Anterior cingulate cortex (tissue), 58 donors: ENCODE data around the gene ZDHHC9.
A peak's percentile ranks its signal among the peaks of the same experiment; 100 is the strongest.

ENCODE experiments used
- DNase-seq, 58 donors: peaks; one replicate each; lab custom pipeline; 2025; lab: John Stamatoyannopoulos, UW

The ZDHHC9 gene

DNA sequence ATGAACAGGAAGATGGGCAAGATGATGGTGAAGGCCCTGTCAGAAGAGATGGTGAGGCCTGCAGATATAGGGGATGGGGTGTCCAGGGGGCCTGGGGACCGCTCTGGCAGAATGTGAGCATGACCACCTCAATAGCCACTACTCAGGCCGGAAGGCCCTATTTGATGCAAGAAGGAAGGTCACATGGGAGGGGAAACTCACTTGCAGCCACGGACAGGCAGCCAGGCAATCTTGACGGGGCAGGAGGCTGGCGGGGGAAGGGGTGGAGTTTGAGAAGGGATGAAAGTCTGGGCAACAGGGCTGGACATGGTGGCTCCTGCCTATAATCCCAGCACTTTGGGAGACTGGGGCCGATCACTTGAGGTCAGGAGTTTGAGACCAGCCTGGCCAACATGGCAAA lies 55.2 kb downstream of the ZDHHC9 start:
- no peak for DNase-seq

DNA sequence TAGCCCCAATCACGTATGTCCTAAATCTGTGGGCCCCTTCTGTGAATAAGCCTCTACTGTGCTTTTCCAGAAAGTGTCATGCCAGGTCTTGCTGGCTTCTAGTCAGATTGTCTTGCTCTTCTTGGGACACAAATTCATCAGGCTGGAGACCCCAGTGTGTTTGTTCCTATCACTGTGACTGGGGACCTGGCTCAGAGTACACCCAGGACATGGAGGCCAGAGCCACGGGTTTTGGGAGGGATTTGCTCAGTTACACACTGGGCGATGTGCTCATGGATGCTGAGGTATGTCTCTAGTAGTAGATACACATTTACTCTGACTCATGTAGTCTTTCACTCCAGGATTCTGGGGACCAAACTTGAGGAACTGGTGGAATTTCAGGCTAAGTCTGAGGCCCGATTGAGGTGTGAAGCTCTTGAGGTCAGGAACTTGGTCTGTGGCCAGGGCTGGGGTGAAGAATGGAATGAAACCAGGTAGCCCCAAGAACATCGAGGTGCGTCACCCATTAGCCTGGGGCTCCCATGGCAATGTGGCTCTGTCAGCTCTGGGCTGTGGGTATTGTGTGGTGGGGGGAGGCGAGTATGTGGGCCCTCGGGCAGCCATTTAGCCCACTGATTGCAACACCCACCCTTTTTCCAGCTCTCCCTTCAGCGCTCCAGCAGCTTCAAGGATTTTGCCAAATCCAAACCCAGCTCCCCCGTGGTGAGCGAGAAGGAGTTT lies 56.2 kb downstream of the ZDHHC9 start:
- no peak for DNase-seq

DNA sequence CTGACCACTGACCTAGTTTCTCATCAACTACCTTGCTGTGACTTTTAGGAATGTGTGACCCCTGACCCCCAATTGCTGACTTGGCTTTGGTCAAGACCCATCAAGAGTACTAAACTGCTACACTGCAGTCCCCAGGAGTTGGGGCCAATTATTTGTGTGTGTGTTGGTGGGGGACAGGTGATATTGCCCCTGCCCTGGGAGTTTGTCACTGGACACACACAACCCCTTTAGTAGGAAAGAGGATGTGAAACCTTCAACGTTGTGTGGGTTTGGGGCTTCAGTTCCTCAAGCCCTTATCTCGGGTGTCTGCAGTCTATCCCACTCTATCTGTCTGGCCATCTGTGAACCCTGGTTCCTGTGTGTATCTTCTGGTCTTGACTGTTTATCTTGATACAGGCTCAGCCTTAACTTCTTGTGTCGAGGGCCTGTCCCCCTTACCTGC lies 57.5 kb downstream of the ZDHHC9 start:
- DNase-seq, result no peak

DNA sequence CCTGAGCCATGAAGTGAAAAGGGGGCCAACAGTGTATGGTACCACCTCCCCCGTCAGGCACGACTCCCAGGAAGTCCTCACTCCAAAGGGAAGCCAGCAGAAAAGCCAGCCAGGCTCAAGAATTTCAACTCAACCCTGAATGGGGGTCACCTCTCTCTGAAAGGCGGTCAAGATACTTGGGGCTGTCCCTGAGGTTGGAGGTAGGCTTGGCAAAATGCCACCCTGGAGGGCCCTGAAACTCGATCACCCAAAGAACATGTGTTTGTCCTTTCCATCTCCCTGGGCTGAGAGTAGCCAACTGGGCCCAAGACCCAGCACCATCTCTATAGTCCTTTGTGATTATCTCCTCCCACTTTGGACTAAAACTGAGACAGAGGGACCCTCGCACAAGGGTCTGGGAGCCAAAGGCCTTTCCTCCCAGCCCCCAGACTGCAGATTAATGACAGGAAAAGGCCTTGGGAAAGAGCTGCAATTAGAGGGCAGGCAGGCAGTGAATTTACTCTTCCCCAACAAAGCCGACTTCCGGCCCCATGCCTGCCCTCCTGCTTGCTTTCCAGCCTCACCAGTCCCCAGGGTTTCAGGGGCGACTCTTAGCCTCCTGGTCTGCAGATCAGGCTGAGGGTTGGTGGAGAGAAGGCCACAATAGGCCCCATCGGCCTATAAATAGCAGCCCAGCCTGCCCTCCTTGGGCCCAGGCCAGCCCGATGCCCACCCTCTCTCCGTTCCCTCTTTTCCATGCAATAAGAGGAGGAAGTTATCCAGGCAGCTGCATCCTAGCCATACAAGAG lies 58.3 kb downstream of the ZDHHC9 start:
- DNase-seq, result no peak

DNA sequence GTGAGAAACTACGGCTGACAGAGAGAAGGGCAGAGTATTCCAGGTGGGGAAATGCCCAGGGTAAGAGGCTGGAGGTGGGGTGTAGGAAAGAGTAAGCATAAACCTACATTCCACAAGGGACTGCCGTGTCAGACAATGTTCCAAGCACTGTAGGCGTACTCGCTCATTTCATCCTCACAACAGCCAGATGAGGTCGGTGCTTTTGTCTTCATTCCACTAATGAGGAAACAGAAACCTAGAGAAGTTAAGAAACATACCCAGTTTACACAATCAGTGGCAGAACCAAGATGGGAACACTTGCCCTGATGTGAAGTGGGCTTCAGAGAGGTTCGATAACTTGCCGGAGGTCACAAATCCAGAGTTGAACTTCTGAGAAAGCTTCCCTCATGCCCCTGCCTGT lies 59.3 kb downstream of the ZDHHC9 start:
- DNase-seq, result no peak

DNA sequence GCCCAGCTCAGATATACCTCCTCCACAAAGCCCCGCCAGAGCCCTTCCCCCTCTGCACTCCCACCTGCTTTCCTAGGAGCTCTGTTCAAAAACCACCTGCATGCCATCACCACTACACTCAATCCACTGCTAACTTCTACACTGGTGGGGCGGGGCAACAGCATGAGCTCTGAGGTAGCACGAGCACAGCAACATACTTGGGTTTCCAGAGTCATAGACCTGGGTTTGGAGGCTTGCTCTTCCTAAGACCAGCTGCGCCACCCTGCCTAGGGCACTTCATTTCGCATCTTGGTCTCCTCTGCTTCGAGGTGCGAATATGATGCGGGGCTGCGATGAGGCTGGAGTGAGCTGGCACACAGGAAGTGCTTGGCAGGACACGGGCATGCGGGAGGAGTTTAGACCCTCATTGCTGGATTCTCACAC lies 60.4 kb downstream of the ZDHHC9 start:
- DNase-seq, result no peak

DNA sequence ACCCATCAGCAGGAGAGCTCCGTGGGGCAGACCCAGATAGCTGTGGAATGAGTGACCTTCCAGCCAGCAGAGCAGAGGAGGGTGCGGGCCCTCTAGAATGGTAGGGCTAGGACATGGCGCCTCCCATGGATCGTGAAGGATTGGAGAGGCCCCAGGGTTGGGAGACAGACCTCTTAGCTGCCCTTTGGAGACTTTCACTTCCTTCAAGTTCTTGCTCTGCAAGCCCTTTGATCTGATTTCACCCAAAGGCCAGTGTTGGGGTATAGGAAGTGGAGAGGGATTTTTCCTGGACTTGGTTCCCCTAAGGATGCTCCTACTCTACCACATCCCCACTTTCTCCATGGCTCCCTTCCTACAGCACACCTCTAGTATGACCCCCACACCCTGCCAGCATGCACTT lies 61.0 kb downstream of the ZDHHC9 start:
- DNase-seq, result no peak

DNA sequence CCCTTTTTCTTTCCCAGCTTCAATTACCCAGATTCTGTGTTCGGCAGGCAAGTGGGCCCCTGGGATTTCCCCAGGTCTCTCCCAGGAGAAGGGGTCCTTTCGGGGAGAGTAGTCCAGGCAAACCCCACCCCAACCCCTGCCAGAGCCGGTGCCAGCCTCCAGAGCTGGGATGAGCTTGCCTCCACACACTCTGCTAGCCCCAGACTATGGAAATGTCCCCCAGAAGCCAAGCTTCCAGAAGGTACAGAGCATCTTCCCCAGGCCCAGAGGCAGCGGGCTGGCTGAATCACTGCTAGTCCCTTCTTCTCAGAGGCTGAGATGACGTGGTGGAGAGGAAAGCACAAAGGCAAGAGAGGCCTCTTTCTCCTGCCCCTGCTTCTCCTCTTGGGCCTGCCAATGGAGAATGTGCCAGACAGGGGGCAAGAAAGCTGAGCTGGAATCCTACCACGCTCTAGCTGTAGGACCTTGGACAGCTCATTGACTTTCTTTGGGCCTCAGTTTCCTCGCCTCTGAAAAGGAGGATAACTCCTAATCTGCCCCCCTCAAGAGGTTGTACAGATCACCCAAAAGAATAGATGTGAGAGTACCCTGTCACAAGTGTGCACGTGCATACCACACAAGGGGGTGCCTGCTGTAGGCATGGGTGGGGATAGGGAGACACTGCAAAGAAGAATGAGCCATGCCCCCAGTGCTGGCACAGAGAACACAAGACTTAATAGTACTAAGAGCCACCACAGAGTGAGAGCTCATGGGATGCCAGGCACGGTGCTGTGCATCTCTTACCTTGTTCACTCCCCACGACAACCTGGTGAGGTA lies 61.8 kb downstream of the ZDHHC9 start:
- DNase-seq, result no peak

DNA sequence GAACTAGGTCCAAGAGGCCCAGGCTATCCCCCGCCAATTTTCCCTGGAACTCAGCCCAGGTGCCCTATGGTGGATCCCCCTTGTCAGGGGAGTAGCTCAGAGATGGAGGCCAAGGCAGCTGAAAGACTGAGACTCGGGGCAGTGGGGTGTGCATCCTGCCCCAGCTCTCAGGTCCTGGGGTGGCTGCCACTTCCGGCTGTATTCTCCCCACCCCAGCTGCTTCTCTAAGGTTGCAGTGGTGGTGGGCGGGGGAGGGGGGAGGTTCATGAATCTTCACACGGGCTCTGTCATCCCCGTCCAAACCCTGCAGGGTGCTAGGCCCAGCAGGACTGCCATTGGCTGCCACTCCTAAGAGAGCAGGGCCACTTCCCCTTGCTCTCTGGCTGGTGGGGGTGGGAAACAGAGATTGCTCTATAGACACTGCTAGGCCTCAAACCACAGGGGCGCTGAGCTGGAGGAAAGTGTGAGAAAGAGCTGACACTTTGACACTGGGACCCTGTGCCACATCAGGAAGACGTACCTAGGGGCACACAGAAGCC lies 62.5 kb downstream of the ZDHHC9 start:
- DNase-seq, result peak in 5 of 58 donors; percentile 1 to 18 (median 6)

DNA sequence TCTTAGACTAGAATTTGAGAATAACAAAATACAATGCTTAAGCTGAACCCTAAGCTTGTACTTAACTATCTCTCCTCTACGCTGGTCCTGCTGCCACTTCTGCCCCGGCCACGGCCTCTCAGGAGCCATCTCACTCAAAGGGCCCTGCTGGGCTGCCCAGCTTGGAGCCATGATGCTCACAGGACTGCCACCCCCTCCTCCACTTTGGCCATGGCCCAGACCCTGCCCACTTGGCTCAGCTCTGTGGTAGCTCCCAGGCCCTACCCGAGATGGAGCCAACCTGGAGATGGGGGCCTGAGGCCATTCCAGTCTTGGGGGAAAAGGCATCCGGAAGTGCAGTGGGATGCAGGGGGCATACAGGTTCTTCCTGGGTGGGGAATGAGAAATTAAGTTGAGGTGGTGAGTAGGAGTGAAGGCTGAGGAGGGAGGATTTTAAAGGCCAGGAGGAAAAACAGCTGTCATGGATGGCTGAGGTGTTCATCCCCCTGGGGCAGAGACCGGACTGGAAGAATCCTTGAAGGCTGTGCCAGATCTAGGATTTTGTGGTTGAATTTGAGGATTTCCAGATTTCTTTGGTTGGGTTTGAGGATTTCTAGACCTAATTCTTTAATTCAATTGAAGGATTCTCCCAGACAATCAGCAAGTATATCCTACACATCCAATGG lies 63.1 kb downstream of the ZDHHC9 start:
- DNase-seq, result peak in 1 of 58 donors; percentile 1

DNA sequence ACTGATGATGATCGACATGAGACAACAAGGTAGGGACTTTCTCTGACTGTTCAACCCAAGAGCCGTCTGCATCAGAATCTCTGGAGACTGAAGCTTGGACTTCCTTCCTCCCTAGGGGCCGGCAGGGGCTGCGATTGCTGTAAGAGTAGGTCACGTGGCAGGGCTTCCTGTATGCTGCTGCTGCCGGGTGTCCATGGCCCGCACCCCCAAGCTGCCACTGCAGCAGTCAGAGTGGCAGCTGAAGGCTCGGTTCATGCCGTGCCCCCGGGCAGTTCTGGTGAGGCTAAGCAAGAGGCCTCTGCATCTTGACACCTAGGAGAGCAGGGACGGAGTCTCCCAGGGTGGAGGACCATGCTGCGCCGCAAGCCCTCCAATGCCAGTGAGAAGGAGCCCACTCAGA lies 63.9 kb downstream of the ZDHHC9 start, which contains the start of gene SASH3:
TSS of gene SASH3 (plus strand) at position 203 of the 400 bp plus-strand sequence. CDS start at position 352, 149 bp downstream.
- peak in 13 of 58 donors; percentile 1 to 16 (median 6) for DNase-seq

DNA sequence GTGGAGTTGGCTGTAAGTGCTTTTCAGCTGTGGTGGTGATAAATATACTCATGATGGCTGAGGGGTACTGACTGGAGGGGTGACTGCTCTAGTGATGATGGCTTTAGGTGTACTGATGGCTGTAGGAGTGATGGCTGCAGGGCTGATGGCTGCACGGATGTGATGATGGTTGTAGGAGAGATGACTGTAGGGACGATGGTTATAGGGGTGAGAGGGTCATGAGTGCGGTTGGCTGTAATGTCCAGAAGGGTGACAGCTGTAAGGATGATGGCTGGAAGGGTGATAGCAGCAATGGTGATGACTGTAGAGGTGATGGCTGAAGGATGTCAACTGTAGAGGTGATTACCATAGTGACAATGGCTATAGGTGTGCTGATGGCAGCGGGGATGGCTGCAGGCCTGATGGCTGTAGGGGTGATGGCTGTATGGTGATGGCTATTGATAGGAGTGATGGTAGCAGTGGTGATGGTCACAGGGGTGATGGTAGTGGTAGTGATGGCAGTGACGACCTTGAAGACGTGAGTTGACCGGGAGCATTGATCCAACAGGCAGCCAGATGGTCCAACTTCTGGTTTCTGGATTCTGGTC lies 64.5 kb downstream of the ZDHHC9 start:
- no peak for DNase-seq

DNA sequence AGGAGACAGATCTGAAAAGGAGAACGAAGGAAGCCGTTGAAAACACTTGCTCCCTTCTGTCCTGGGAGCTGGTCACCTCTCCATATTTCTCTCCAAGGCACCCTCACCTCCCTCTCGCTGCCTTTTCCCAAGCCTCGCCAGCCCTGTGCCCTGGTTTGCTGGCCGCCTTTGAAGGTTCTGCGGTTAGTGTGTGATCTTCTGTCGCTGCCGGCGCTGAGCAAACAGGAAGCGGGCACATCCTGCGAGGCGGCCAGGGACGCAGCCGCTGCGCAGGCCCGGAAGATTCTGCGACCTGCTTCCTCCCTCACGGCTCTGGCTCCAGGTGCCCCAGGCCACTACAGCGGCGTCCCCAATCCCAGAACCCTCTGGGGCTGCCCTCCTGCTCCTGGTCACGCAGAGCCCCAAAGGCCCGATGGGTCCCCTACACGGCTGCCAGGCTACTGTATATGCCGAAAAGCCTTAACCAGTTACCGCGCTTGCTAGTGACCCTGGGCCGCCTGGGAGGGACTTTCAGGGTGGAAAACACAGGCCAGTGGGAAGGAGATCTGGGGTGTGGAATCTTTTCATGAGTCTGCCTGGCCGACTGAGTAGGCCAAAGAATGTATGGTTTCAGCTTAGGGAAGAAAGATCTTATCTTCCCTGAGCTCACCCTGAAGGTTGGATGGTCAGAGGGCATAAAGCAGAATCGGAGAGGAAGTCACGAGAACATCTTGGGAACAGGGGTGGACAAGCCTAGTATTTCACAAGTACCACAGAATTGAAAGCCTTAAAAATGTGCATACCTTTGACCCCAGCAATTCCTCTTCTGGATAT lies 66.3 kb downstream of the ZDHHC9 start:
- peak in 1 of 58 donors; percentile 0 for DNase-seq

DNA sequence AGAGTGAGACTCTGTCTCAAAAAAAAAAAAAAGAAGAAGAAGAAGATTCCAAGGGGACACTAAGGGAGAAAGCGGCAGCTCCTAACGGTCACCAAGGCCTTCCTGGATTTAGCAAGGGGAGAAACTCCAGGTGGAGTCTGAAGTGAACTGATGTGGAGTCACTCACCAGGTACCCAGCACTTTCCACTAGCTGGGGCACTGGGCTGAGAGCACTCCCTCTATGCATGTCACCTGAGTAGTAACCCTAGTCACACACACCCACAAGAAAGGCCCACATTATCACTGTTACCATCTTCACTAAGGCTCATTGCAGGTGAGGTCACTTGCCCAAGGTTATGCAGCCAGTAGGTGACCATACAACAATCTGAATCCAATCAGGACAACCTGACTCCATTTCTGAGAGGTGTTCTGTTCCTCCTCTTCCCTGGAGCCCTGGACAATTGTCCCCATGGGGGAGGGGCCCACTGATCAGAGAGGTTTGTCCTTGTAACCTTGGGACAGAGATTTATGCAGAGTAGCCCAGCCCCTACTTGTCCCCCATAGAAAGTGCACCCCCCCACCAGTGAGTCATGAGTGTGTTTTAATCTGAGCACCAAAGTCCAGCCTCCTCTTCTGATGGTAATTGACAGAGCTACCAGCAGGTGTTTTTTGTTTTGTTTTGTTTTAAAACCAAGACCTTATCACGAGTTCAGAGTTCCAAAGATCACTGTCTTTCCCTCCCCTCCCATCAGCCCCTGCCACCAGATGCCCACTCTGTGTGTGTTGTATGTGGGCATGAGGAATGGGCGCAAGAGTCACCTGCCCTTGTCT lies 69.8 kb downstream of the ZDHHC9 start:
- DNase-seq, result no peak

DNA sequence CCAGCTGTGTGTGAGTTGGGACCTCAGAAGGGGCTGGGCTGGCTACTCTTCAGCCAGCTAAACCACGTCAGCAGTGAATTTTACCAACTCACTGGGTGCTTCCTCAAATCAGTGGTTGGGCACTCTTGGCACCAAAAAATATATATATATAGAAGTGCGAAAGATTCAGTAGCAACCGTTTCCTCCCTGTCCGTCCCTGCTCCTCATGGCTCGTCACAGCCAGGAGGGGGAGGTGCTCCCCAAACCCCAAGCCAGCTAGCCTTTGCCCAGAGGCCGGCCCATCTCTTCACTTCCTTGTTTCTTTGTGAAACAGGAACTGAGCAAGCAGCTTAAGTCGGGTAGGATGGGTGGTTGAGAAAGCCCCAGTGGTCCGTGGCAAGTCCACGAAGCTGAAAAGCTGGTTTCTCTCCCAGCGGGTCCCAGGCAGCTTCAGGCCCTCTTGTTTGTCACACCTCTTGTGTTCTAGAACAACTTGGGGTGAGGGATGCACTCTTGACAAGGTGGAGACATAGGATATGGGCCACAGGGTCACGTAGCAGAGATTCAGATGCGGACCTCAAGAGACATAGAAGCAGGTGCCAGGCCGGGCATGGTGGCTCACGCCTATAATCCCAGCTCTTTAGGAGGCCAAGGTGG lies 70.8 kb downstream of the ZDHHC9 start:
- peak in 30 of 58 donors; percentile 1 to 57 (median 15) for DNase-seq

DNA sequence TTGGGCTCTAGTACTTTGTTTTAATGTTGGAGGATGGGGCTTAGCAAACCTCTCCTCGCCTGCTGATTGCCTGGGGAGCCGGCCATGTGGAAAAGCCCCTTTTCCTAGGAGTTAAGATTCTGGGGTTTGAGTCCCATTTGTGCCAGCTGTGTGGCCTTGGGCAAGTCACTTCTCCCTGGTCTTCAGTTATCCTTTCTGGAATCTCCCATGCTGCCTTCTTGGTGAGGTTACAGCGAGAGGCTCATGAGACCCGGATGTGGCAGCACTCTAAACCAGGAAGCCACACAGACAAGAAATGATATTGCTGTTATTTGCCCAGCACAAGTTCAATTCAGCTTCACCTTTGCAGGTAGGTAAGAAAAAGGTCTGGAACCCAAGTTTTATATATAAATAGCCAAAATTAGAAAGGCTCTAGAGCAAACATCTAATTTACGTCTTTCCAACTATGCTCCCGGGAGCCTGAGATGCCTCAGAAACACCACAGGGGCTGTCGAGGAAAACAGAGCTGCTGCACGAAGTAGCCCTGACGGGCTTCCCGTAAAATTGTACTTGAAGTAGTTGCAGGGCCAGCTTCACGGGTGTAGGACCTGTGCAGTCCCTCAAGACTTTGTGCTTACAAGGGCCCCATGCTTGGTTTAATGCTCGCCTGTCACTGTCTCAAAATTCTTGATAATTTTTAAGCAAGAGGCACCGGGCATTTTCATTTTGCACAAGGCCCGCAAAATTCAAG lies 72.3 kb downstream of the ZDHHC9 start:
- DNase-seq, result no peak
